Type B pancreatic cell (in vitro differentiated cells): ENCODE data around the gene WEE1. TPM values are rescaled to one million over a fixed set of nuclear protein-coding genes. Genes with fewer than 3 reads are reported as not detected.

Experiments
- DNase-seq: peaks from one replicate; pipeline ENCODE4 v3.0.0; 2021; ENCODE audit warnings: mixed read lengths; ENCODE audit not compliant: unreplicated experiment; ENCODE audit errors: extremely low spot score
- H3K27ac Mint-ChIP-seq: 2 replicates; pipeline ENCODE4 v1.8.0; 2021; ENCODE audit warnings: mild to moderate bottlenecking, mixed read lengths
- H3K27me3 Mint-ChIP-seq: 2 replicates; pipeline ENCODE4 v1.8.0; 2021; ENCODE audit warnings: mixed read lengths
- H3K36me3 Mint-ChIP-seq: 2 replicates; pipeline ENCODE4 v1.8.0; 2021; ENCODE audit warnings: mixed read lengths
- H3K4me1 Mint-ChIP-seq: one replicate; pipeline ENCODE4 v1.8.0; 2021; ENCODE audit warnings: mixed read lengths; ENCODE audit not compliant: unreplicated experiment
- H3K4me3 Mint-ChIP-seq: 2 replicates; pipeline ENCODE4 v1.8.0; 2021; ENCODE audit warnings: mild to moderate bottlenecking, mixed read lengths
- H3K9me3 Mint-ChIP-seq: 2 replicates; pipeline ENCODE4 v1.8.0; 2021; ENCODE audit warnings: mixed read lengths
- total RNA-seq: library from RNA; stranded (reverse); gene quantifications from 2 replicates; pipeline ENCODE4 v1.2.1, GENCODE V29; 2021; ENCODE audit warnings: low replicate concordance
- TF ChIP-seq, protein P1 (sequence below): fragments of 200-600 bp; sonication (generic); conservative IDR thresholded peaks from 2 replicates; pipeline ENCODE4 v1.5.0; 2021; ENCODE audit warnings: antibody characterized with exemption, mild to moderate bottlenecking

WEE1 gene
- total RNA-seq, 1 donor from 2014 or later = 80.1 TPM

GRCh38 chr11:9528573-9529333, 44.7 kb upstream of the WEE1 start:
- Mint-ChIP-seq H3K27ac (peak overlapping the region; percentile 92), H3K4me3 (no peak overlapping the region), H3K4me1 (peaks cover 49% of the 10 kb centered on the region), H3K27me3 (no peaks in the 10 kb centered on the region), H3K9me3 (no peaks in the 10 kb centered on the region), H3K36me3 (peaks cover 15% of the 10 kb centered on the region)
- DNase-seq = no peak
- TF ChIP-seq, protein P1, sequence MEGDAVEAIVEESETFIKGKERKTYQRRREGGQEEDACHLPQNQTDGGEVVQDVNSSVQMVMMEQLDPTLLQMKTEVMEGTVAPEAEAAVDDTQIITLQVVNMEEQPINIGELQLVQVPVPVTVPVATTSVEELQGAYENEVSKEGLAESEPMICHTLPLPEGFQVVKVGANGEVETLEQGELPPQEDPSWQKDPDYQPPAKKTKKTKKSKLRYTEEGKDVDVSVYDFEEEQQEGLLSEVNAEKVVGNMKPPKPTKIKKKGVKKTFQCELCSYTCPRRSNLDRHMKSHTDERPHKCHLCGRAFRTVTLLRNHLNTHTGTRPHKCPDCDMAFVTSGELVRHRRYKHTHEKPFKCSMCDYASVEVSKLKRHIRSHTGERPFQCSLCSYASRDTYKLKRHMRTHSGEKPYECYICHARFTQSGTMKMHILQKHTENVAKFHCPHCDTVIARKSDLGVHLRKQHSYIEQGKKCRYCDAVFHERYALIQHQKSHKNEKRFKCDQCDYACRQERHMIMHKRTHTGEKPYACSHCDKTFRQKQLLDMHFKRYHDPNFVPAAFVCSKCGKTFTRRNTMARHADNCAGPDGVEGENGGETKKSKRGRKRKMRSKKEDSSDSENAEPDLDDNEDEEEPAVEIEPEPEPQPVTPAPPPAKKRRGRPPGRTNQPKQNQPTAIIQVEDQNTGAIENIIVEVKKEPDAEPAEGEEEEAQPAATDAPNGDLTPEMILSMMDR = no peak

- no peak for DNase-seq
- H3K4me1 Mint-ChIP-seq = peaks cover 51% of the 10 kb centered on the region
- TF ChIP-seq, protein P1 = no peak
Observed at GRCh38 chr11:9529334-9529650, 44.2 kb upstream of the WEE1 start.

GRCh38 chr11:9530020-9530621, 43.3 kb upstream of the WEE1 start:
- peaks cover 48% of the 10 kb centered on the region for H3K4me1 Mint-ChIP-seq
- H3K9me3 Mint-ChIP-seq = no peaks in the 10 kb centered on the region
- TF ChIP-seq, protein P1 = no peak
- DNase-seq = no peak
- peaks cover 12% of the 10 kb centered on the region for H3K36me3 Mint-ChIP-seq
- no peaks in the 10 kb centered on the region for H3K27me3 Mint-ChIP-seq
- H3K27ac Mint-ChIP-seq = peak overlapping the region; percentile 92
- peak overlapping the region; percentile 73 for H3K4me3 Mint-ChIP-seq

More at GRCh38 chr11:9529334-9529650, 44.2 kb upstream of the WEE1 start:
- H3K27ac Mint-ChIP-seq = peak overlapping the region; percentile 92
- no peaks in the 10 kb centered on the region for H3K27me3 Mint-ChIP-seq
- H3K9me3 Mint-ChIP-seq = no peaks in the 10 kb centered on the region
- peak overlapping the region; percentile 14 for H3K4me3 Mint-ChIP-seq
- peaks cover 15% of the 10 kb centered on the region for H3K36me3 Mint-ChIP-seq

GRCh38 chr11:9530901-9531625, 42.4 kb upstream of the WEE1 start:
- no peak for DNase-seq
- H3K27ac Mint-ChIP-seq = peak overlapping the region; percentile 92
- peaks cover 8% of the 10 kb centered on the region for H3K36me3 Mint-ChIP-seq
- H3K4me3 Mint-ChIP-seq = no peak overlapping the region
- no peaks in the 10 kb centered on the region for H3K9me3 Mint-ChIP-seq
- H3K27me3 Mint-ChIP-seq = no peaks in the 10 kb centered on the region
- TF ChIP-seq, protein P1 = no peak
- peaks cover 44% of the 10 kb centered on the region for H3K4me1 Mint-ChIP-seq

- Mint-ChIP-seq H3K9me3 (no peaks in the 10 kb centered on the region), H3K27me3 (no peaks in the 10 kb centered on the region), H3K4me1 (peaks cover 35% of the 10 kb centered on the region), H3K27ac (peak overlapping the region; percentile 85), H3K4me3 (peak overlapping the region; percentile 59), H3K36me3 (no peaks in the 10 kb centered on the region)
- TF ChIP-seq, protein P1 = no peak
- no peak for DNase-seq
Observed at GRCh38 chr11:9533058-9533457, 40.4 kb upstream of the WEE1 start.
